HEK293 (cell line): ENCODE measurements around the gene MYOZ3.
A peak's percentile ranks its signal among the peaks of the same experiment; 100 is the strongest.

Experiments
- CTCF ChIA-PET: fragments of 350-600 bp; formaldehyde crosslinking; extraction: SDS; loops from one replicate; lab custom pipeline; 2021; ENCODE audit warnings: antibody characterized with exemption; lab: Yijun Ruan, JAX
- POLR2A ChIA-PET: fragments of 300-600 bp; formaldehyde crosslinking; extraction: SDS; loops from one replicate; lab custom pipeline; 2020; ENCODE audit warnings: antibody characterized with exemption, inconsistent platforms; lab: Yijun Ruan, JAX
- H3K27ac ChIP-seq: fragments of 200-500 bp; sonication (Bioruptor generic); 2 replicates; pipeline ENCODE4 v1.5.1; 2014; ENCODE audit warnings: low read depth, low read length, control low read depth, inconsistent platforms; ENCODE audit errors: extremely low read depth
- H3K36me3 ChIP-seq, 2 experiments: fragments of 200-500 bp in 1 of 2; sonication (Bioruptor generic) in 1 of 2; 1 replicate in 1 of 2; 2 replicates in 1 of 2; pipeline ENCODE4 v1.5.1; 2014 to 2017; ENCODE audit warnings: inconsistent platforms in 2 of 2, low read length in 2 of 2; ENCODE audit not compliant: control insufficient read depth in 2 of 2, insufficient read depth in 1 of 2
- H3K4me1 ChIP-seq: fragments of 200-500 bp; sonication (Bioruptor generic); 2 replicates; pipeline ENCODE4 v1.5.1; 2014; ENCODE audit warnings: mild to moderate bottlenecking, low read length, inconsistent platforms; ENCODE audit not compliant: control insufficient read depth, insufficient read depth
- H3K4me3 ChIP-seq: 2 replicates; pipeline ENCODE4 v1.5.1; 2011; ENCODE audit warnings: low read depth, mild to moderate bottlenecking, control low read depth, low read length, moderate library complexity
- H3K9me3 ChIP-seq: fragments of 200-500 bp; sonication (Bioruptor generic); 2 replicates; pipeline ENCODE4 v1.5.1; 2014; ENCODE audit warnings: low read depth, low read length, inconsistent platforms; ENCODE audit not compliant: control insufficient read depth, insufficient read depth
- GLIS1 ChIP-seq: fragments of 450-650 bp; formaldehyde crosslinking; IDR thresholded peaks from 2 replicates; pipeline ENCODE4 v1.5.1; 2016; ENCODE audit warnings: missing biosample characterization, missing genetic modification characterization
- KLF10 ChIP-seq: fragments of 450-650 bp; IDR thresholded peaks from 2 replicates; pipeline ENCODE4 v1.5.1; 2018; ENCODE audit warnings: missing biosample characterization, mild to moderate bottlenecking, missing genetic modification characterization
- MYNN ChIP-seq: fragments of 450-650 bp; formaldehyde crosslinking; IDR thresholded peaks from 2 replicates; pipeline ENCODE4 v1.5.1; 2016; ENCODE audit warnings: missing biosample characterization, missing genetic modification characterization, borderline replicate concordance
- PRDM1 ChIP-seq: fragments of 450-650 bp; formaldehyde crosslinking; IDR thresholded peaks from 2 replicates; pipeline ENCODE4; 2016; ENCODE audit warnings: missing biosample characterization, missing genetic modification characterization
- ZBTB21 ChIP-seq: fragments of 450-650 bp; formaldehyde crosslinking; IDR thresholded peaks from 2 replicates; pipeline ENCODE4 v1.5.1; 2017; ENCODE audit warnings: missing biosample characterization, missing genetic modification characterization
- ZBTB48 ChIP-seq: fragments of 450-650 bp; formaldehyde crosslinking; IDR thresholded peaks from 2 replicates; pipeline ENCODE4 v1.5.1; 2016; ENCODE audit warnings: missing biosample characterization, missing genetic modification characterization
- ZEB2 ChIP-seq: fragments of 450-650 bp; formaldehyde crosslinking; IDR thresholded peaks from 2 replicates; pipeline ENCODE4 v1.5.1; 2016; ENCODE audit warnings: missing biosample characterization, missing genetic modification characterization
- ZIC2 ChIP-seq: fragments of 450-650 bp; formaldehyde crosslinking; IDR thresholded peaks from 2 replicates; pipeline ENCODE4 v1.5.1; 2016; ENCODE audit warnings: missing biosample characterization, missing genetic modification characterization
- ZNF114 ChIP-seq: fragments of 450-650 bp; formaldehyde crosslinking; IDR thresholded peaks from 2 replicates; pipeline ENCODE4 v1.5.0; 2017; ENCODE audit warnings: missing biosample characterization, missing genetic modification characterization
- ZNF121 ChIP-seq: fragments of 450-650 bp; formaldehyde crosslinking; IDR thresholded peaks from 2 replicates; pipeline ENCODE4 v1.5.1; 2016; ENCODE audit warnings: missing biosample characterization, missing genetic modification characterization
- ZNF2 ChIP-seq: fragments of 450-650 bp; formaldehyde crosslinking; IDR thresholded peaks from 2 replicates; pipeline ENCODE4 v1.5.1; 2016; ENCODE audit warnings: missing biosample characterization, missing genetic modification characterization
- ZNF211 ChIP-seq: fragments of 450-650 bp; formaldehyde crosslinking; IDR thresholded peaks from 2 replicates; pipeline ENCODE4 v1.5.1; 2016; ENCODE audit warnings: low read depth, missing biosample characterization, missing genetic modification characterization
- ZNF239 ChIP-seq: fragments of 450-650 bp; formaldehyde crosslinking; IDR thresholded peaks from 2 replicates; pipeline ENCODE4 v1.5.1; 2016; ENCODE audit warnings: missing biosample characterization, missing genetic modification characterization
- ZNF341 ChIP-seq: fragments of 450-650 bp; formaldehyde crosslinking; IDR thresholded peaks from 2 replicates; pipeline ENCODE4; 2016; ENCODE audit warnings: low read depth, missing biosample characterization, missing genetic modification characterization
- ZNF350 ChIP-seq: fragments of 450-650 bp; formaldehyde crosslinking; IDR thresholded peaks from 2 replicates; pipeline ENCODE4 v1.5.0; 2017; ENCODE audit warnings: missing biosample characterization, mild to moderate bottlenecking, missing genetic modification characterization
- ZNF354C ChIP-seq: fragments of 450-650 bp; formaldehyde crosslinking; IDR thresholded peaks from 2 replicates; pipeline ENCODE4 v1.5.1; 2016; ENCODE audit warnings: missing biosample characterization, missing genetic modification characterization, low read depth, borderline replicate concordance
- ZNF37A ChIP-seq: fragments of 450-650 bp; IDR thresholded peaks from 2 replicates; pipeline ENCODE4 v1.5.1; 2018; ENCODE audit warnings: missing biosample characterization, missing genetic modification characterization
- ZNF404 ChIP-seq: fragments of 450-650 bp; formaldehyde crosslinking; IDR thresholded peaks from 2 replicates; pipeline ENCODE4 v1.5.1; 2017; ENCODE audit warnings: missing biosample characterization, missing genetic modification characterization
- ZNF510 ChIP-seq: fragments of 450-650 bp; formaldehyde crosslinking; IDR thresholded peaks from 2 replicates; pipeline ENCODE4 v1.5.1; 2018; ENCODE audit warnings: mild to moderate bottlenecking, missing genetic modification characterization, missing biosample characterization; ENCODE audit not compliant: insufficient replicate concordance
- ZNF521 ChIP-seq: fragments of 450-650 bp; formaldehyde crosslinking; IDR thresholded peaks from 2 replicates; pipeline ENCODE4 v1.5.1; 2017; ENCODE audit warnings: missing biosample characterization, mild to moderate bottlenecking, missing genetic modification characterization
- ZNF600 ChIP-seq: fragments of 450-650 bp; formaldehyde crosslinking; IDR thresholded peaks from 2 replicates; pipeline ENCODE4 v1.5.1; 2016; ENCODE audit warnings: missing biosample characterization, missing genetic modification characterization
- ZNF610 ChIP-seq: fragments of 450-650 bp; formaldehyde crosslinking; IDR thresholded peaks from 2 replicates; pipeline ENCODE4 v1.5.1; 2016; ENCODE audit warnings: missing biosample characterization, missing genetic modification characterization, borderline replicate concordance
- ZNF670 ChIP-seq: fragments of 450-650 bp; formaldehyde crosslinking; IDR thresholded peaks from 2 replicates; pipeline ENCODE4 v1.5.1; 2016; ENCODE audit warnings: missing biosample characterization, missing genetic modification characterization, low read depth
- ZSCAN23 ChIP-seq: fragments of 450-650 bp; formaldehyde crosslinking; IDR thresholded peaks from 2 replicates; pipeline ENCODE4 v1.5.1; 2016; ENCODE audit warnings: missing biosample characterization, missing genetic modification characterization
- TF ChIP-seq, protein P1 (sequence below): fragments of 450-650 bp; formaldehyde crosslinking; IDR thresholded peaks from 2 replicates; pipeline ENCODE4 v1.5.1; 2016; ENCODE audit warnings: missing biosample characterization, missing genetic modification characterization
- TF ChIP-seq, protein P2 (sequence below): fragments of 450-650 bp; formaldehyde crosslinking; IDR thresholded peaks from 2 replicates; pipeline ENCODE4 v1.5.1; 2016; ENCODE audit warnings: missing biosample characterization, missing genetic modification characterization

The MYOZ3 gene

DNA sequence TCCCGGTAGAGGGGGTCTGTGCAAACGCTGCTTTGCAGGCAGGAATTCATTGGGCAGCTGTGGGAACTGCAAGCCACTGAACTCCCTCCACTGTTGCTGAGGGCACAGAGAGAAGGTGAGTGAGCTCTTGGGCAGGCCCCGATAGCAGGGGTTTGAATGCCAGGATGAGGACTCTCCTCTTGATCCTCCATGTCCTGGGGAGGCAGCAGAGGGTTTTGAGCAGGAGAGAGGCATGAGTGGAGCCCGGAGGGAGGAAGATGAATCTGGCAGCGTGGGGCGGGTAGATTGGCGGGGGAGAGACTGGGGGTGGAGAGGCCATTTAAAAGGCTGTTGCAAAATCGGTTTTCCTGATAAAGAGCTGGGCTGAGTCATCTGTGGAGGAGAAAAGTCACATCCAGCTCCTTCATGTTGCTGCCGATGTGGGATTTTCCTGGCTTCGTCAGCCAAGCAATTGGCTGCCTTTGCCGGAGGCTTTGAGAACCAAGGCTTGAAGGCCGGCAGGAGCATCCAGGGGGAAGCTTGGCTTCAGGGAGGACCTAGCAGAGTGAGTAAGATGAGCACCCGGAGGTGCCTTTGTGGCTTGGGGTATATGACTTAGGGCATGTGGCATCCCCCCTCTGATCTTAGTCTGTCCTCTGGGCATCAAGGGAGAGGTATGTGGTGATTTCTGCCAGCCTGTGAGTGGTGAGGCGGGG is 20.6 kb upstream of the MYOZ3 start, which contains the start of gene SYNPO (continued):
- peak; percentile 46; the same call in 1 of the 2 replicates for TF ChIP-seq PRDM1 (tag by site-specific recombination)
- no peak for TF ChIP-seq ZNF114
- no peak for TF ChIP-seq KLF10
- TF ChIP-seq ZNF239 (tag by site-specific recombination), result no peak
- no peak for TF ChIP-seq ZBTB21 (tag by site-specific recombination)
- TF ChIP-seq MYNN (tag by site-specific recombination), result no peak
- TF ChIP-seq ZNF211, result no peak
- TF ChIP-seq ZNF670 (tag by site-specific recombination), result no peak
- TF ChIP-seq ZNF510 (tag by site-specific recombination), result no peak
- TF ChIP-seq ZNF2 (tag by site-specific recombination), result no peak
- TF ChIP-seq ZNF354C (tag by site-specific recombination), result no peak

DNA sequence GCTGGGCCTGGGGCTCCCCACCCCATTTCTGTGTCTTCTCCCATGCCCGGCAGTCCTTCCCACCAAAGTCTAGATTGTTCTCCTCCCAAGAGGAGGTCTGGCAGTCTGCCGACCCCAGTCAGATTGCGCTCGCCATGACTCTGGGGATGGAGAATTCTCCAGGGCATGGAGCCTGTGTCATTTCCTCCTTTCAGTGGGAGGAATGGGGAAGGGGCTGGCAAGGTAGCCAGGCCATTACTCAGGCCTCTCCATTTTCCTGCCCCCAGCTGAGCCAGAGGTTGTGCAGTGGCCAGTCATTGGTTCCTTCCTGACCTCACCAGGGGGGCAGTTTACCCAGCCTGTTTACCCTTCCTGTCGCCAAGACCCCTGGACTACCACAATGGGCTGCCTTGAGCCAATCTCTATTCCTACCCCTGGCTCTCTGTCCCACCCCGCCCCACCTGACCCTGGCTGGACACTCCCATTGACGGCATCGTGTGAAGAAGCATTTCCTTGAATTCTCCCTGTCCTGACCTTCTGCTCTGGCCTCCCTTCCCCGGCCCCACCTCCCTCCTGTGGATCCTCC is 20.0 kb upstream of the MYOZ3 start:
- Histone ChIP-seq H3K4me3 (no peak overlapping the region), H3K36me3 (no peaks in the 10 kb centered on the region), H3K4me1 (peaks cover 33% of the 10 kb centered on the region), H3K9me3 (no peaks in the 10 kb centered on the region), H3K27ac (no peak overlapping the region)
- ChIA-PET POLR2A (interaction anchor here (0.9 to 1.0 kb wide), 3 partner anchors 9 to 191 kb away, joined by 3 to 4 read pairs (median 3); partner anchors contain the start of gene RPS14), CTCF (interaction anchor here (0.6 to 9.4 kb wide), 7 partner anchors 10 to 180 kb away, joined by 3 to 60 read pairs (median 4); no protein-coding TSS in a partner anchor)
- TF ChIP-seq ZIC2 (tag by site-specific recombination), result 0 out of 2 replicates have a peak, but pooled peaks have one; percentile 16
- no peak for TF ChIP-seq ZNF521
- peak; percentile 34; the same call in 1 of the 2 replicates for TF ChIP-seq GLIS1 (tag by site-specific recombination)
- no peak for TF ChIP-seq ZNF610 (tag by site-specific recombination)

DNA sequence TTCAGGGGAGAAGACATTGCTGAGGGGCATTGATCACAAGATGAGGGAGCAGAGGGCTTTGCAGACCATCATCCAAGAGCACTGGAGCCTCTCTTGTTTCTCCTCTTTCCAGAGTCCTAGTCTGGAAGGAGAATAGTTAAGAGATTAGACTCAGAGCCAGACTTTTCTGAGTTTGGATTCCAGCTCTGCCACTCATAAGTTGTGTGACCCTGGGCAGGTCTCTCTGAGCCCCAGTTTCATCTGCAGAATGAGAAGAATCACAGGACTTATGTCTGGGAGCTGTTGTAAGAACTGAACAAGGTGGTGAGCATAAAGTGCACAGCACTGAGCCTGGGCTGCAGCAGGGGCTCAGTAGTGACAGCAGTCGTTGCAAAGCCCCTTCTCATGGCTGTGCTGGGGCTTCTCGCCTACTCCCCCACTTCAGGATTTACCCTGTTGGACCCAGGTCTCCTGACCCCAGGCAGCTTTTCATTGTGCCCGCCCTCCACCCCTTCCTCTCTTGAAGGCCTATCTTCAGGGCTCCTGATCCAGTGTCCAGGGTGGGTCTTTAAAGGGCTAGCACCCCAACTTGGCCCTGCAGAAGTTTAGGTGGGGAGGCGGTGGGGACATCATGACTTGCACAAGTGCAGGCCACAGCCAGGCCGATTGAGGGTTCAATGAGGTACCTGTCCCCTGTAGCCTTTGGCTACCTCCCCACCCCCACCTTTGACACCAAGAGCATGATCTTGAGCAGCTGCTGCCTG is 19.1 kb upstream of the MYOZ3 start:
- TF ChIP-seq ZNF341 (tag by site-specific recombination), result peak; percentile 27; the same call in 1 of the 2 replicates
- TF ChIP-seq ZNF350 (tag by site-specific recombination), result no peak
- TF ChIP-seq, all 188 proteins: peak for 1
- Histone ChIP-seq H3K27ac (no peak overlapping the region), H3K36me3 (no peaks in the 10 kb centered on the region), H3K4me3 (no peak overlapping the region), H3K9me3 (no peaks in the 10 kb centered on the region), H3K4me1 (peaks cover 29% of the 10 kb centered on the region)
- ChIA-PET POLR2A (interaction anchor here (0.6 to 1.8 kb wide), 11 partner anchors 9 to 137 kb away, joined by 3 to 8 read pairs (median 4); partner anchors contain the start of genes RBM22 and SMIM3), CTCF (interaction anchor here (0.6 to 9.4 kb wide), 8 partner anchors 9 to 430 kb away, joined by 3 to 60 read pairs (median 3); no protein-coding TSS in a partner anchor)

DNA sequence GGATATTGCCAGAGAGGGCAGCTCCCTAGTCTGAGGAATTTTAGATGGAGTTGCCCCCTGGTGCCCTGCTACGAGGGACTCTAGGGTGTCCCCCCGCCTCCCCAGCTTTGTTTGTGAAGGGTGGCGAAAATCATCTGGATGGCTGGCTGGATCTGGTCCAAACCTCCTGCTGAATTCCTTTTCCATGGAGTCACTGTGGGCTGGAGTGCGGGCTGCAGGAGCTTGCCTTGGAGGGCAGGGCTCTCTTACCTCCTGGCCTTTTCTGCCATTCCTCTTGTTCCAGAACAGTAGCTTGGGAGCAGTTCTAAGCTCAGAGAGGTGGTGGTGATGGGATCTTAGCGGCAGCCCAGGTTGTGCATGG is 18.5 kb upstream of the MYOZ3 start:
- Histone ChIP-seq H3K27ac (no peak overlapping the region), H3K4me3 (no peak overlapping the region), H3K4me1 (peaks cover 28% of the 10 kb centered on the region), H3K9me3 (no peaks in the 10 kb centered on the region), H3K36me3 (no peaks in the 10 kb centered on the region)
- CTCF ChIA-PET, result interaction anchor here (0.6 to 9.4 kb wide), 5 partner anchors 9 to 430 kb away, joined by 3 to 60 read pairs (median 4); no protein-coding TSS in a partner anchor
- POLR2A ChIA-PET, result interaction anchor here (0.6 to 1.8 kb wide), 12 partner anchors 9 to 136 kb away, joined by 3 to 8 read pairs (median 4); partner anchors contain the start of genes RBM22 and SMIM3
- TF ChIP-seq ZNF404 (no peak), ZEB2 (tag by site-specific recombination) (0 out of 2 replicates have a peak, but pooled peaks have one; percentile 34), ZNF600 (tag by site-specific recombination) (peak; percentile 94), ZNF121 (no peak), ZNF37A (tag by site-specific recombination) (no peak), ZBTB48 (tag by site-specific recombination) (no peak), ZNF350 (tag by site-specific recombination) (no peak), ZSCAN23 (tag by site-specific recombination) (no peak)
- TF ChIP-seq, protein P1, sequence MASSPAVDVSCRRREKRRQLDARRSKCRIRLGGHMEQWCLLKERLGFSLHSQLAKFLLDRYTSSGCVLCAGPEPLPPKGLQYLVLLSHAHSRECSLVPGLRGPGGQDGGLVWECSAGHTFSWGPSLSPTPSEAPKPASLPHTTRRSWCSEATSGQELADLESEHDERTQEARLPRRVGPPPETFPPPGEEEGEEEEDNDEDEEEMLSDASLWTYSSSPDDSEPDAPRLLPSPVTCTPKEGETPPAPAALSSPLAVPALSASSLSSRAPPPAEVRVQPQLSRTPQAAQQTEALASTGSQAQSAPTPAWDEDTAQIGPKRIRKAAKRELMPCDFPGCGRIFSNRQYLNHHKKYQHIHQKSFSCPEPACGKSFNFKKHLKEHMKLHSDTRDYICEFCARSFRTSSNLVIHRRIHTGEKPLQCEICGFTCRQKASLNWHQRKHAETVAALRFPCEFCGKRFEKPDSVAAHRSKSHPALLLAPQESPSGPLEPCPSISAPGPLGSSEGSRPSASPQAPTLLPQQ (tag by site-specific recombination), result 0 out of 2 replicates have a peak, but pooled peaks have one; percentile 38
- TF ChIP-seq, protein P2, sequence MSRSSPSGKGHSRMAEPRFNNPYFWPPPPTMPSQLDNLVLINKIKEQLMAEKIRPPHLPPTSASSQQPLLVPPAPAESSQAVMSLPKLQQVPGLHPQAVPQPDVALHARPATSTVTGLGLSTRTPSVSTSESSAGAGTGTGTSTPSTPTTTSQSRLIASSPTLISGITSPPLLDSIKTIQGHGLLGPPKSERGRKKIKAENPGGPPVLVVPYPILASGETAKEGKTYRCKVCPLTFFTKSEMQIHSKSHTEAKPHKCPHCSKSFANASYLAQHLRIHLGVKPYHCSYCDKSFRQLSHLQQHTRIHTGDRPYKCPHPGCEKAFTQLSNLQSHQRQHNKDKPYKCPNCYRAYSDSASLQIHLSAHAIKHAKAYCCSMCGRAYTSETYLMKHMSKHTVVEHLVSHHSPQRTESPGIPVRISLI (tag by site-specific recombination), result no peak
